B cell (primary cell): Measurements from ENCODE around the gene MRPS27. TPM values are rescaled to one million over a fixed set of nuclear protein-coding genes. Genes with fewer than 3 reads are reported as not detected.
A peak's percentile ranks its signal among the peaks of the same experiment; 100 is the strongest.

Source experiments
- ATAC-seq: fragments of 200-7000 bp; cut with Tn5 transposase; one replicate; pipeline ENCODE4 v1.10.0; 2021; ENCODE audit warnings: low read depth, mild to moderate bottlenecking, moderate number of reproducible peaks, moderate library complexity
- CTCF ChIA-PET: fragments of 350-600 bp; sonication (Branson Sonifier 250); formaldehyde crosslinking; loops from one replicate; lab custom pipeline; 2021; ENCODE audit warnings: antibody characterized with exemption, inconsistent platforms; lab: Charles Lee
- POLR2A ChIA-PET: fragments of 350-600 bp; sonication (Branson Sonifier 250); formaldehyde crosslinking; loops from one replicate; lab custom pipeline; 2021; ENCODE audit warnings: antibody characterized with exemption; lab: Charles Lee
- DNase-seq: peaks from one replicate; pipeline ENCODE4 v3.0.0; 2013
- H2AFZ ChIP-seq: 2 replicates; pipeline ENCODE4 v1.6.1; 2012; ENCODE audit warnings: mild to moderate bottlenecking, low read depth, low read length; ENCODE audit not compliant: insufficient read depth, poor library complexity, severe bottlenecking
- H3K27ac ChIP-seq, 2 donors: 1 replicate in 1 of 2; 2 replicates in 1 of 2; pipeline ENCODE4 v1.5.1; 2012 to 2013; ENCODE audit warnings: low read length in 2 of 2, mild to moderate bottlenecking in 2 of 2, moderate library complexity in 1 of 2
- H3K27me3 ChIP-seq, 4 experiments: fragments of 200-600 bp in 1 of 4; sonication (generic) in 1 of 4; replicated peaks in 1 of 4; 1 replicate in 2 of 4; 2 replicates in 2 of 4; pipeline versions ENCODE4 v1.6.1 to v1.7.0; 2013 to 2016; ENCODE audit warnings: low read length in 3 of 4, mild to moderate bottlenecking in 2 of 4, mixed read lengths in 1 of 4, moderate library complexity in 1 of 4; ENCODE audit not compliant: insufficient read depth in 4 of 4, control insufficient read depth in 3 of 4; ENCODE audit errors: control extremely low read depth in 1 of 4
- H3K36me3 ChIP-seq, 2 experiments: replicated peaks in 1 of 2; 1 replicate in 1 of 2; 2 replicates in 1 of 2; pipeline versions ENCODE4 v1.6.1 to v1.7.1; 2013; ENCODE audit warnings: low read length in 1 of 2; ENCODE audit not compliant: insufficient read depth in 2 of 2, control insufficient read depth in 1 of 2; ENCODE audit errors: control extremely low read depth in 1 of 2, extremely low read depth in 1 of 2
- H3K4me1 ChIP-seq, 2 donors: fragments of 200-600 bp in 1 of 2; sonication (generic) in 1 of 2; 1 replicate in 1 of 2; 2 replicates in 1 of 2; pipeline versions ENCODE4 v1.5.1 to v1.6.1; 2013 to 2017; ENCODE audit warnings: low read length in 2 of 2; ENCODE audit not compliant: control insufficient read depth in 2 of 2, insufficient read depth in 2 of 2
- H3K4me2 ChIP-seq: replicated peaks from 2 replicates; pipeline ENCODE3; 2012; ENCODE audit warnings: mild to moderate bottlenecking, low read depth, low read length; ENCODE audit not compliant: poor library complexity, severe bottlenecking
- H3K4me3 ChIP-seq, 5 experiments: fragments of 200-600 bp in 1 of 5; sonication (generic) in 1 of 5; 1 replicate in 3 of 5; 2 replicates in 2 of 5; pipeline versions ENCODE4 v1.5.1 to v1.7.0; 2011 to 2016; ENCODE audit warnings: low read length in 4 of 5, mild to moderate bottlenecking in 4 of 5, low read depth in 2 of 5, control low read depth in 1 of 5, moderate library complexity in 1 of 5; ENCODE audit not compliant: insufficient read depth in 1 of 5; ENCODE audit errors: control extremely low read depth in 1 of 5, extremely low read depth in 1 of 5
- H3K79me2 ChIP-seq: fragments of 200-600 bp; sonication (generic); one replicate; pipeline ENCODE4 v1.6.0; 2016; ENCODE audit warnings: low read length; ENCODE audit not compliant: control insufficient read depth, insufficient read depth
- H3K9ac ChIP-seq: fragments of 200-600 bp; sonication (generic); 2 replicates; pipeline ENCODE4 v1.6.1; 2017; ENCODE audit warnings: mild to moderate bottlenecking, low read length, moderate library complexity
- H3K9me3 ChIP-seq, 3 donors: one replicate each; pipeline versions ENCODE4 v1.6.1 to v1.7.1; 2013; ENCODE audit warnings: low read length in 2 of 3; ENCODE audit not compliant: control insufficient read depth in 2 of 3, insufficient read depth in 1 of 3; ENCODE audit errors: control extremely low read depth in 1 of 3
- H4K20me1 ChIP-seq: 2 replicates; pipeline ENCODE4 v1.6.0; 2012; ENCODE audit warnings: mild to moderate bottlenecking, low read length; ENCODE audit not compliant: insufficient read depth, control insufficient read depth, poor library complexity, severe bottlenecking
- H3K27ac Mint-ChIP-seq: one replicate; pipeline ENCODE4 v1.8.0; 2021; ENCODE audit warnings: mixed read lengths
- H3K27me3 Mint-ChIP-seq: one replicate; pipeline ENCODE4 v1.8.0; 2021; ENCODE audit warnings: mixed read lengths
- H3K4me1 Mint-ChIP-seq: one replicate; pipeline ENCODE4 v1.8.0; 2021; ENCODE audit warnings: mixed read lengths
- H3K4me3 Mint-ChIP-seq: one replicate; pipeline ENCODE4 v1.8.0; 2021; ENCODE audit warnings: mixed read lengths
- H3K9me3 Mint-ChIP-seq: one replicate; pipeline ENCODE4 v1.8.0; 2022; ENCODE audit warnings: mixed read lengths; ENCODE audit not compliant: insufficient read depth
- CTCF ChIP-seq: fragments of 200-600 bp; IDR thresholded peaks from one replicate; pipeline ENCODE4 v1.8.0; 2022; ENCODE audit warnings: antibody characterized with exemption, mild to moderate bottlenecking
- EZH2 ChIP-seq: IDR thresholded peaks from 2 replicates; pipeline ENCODE4 v1.6.1; 2012; ENCODE audit warnings: borderline replicate concordance, low read depth, mild to moderate bottlenecking, moderate library complexity, low read length; ENCODE audit not compliant: insufficient read depth, poor library complexity, severe bottlenecking
- WGBS: methylation state at CpG from one replicate; pipeline ENCODE4 v1.1.5; 2013; ENCODE audit warnings: missing lambda C conversion rate; ENCODE audit not compliant: insufficient coverage; 5-methylcytosine and 5-hydroxymethylcytosine counted together
- intact Hi-C: fragments of 100-400 bp; cut with micrococcal nuclease; formaldehyde crosslinking; loops from one replicate; pipeline ENCODE4 v1.10.0; 2022
- polyA plus RNA-seq: library from polyadenylated mRNA; depleted of rRNA; stranded (reverse); fragments of >200 nt; gene quantifications from 2 replicates; pipeline ENCODE4 v1.2.3, GENCODE V29; 2012
- total RNA-seq, 2 donors: library from RNA; stranded (reverse); fragments of 120-200 nt in 1 of 2; gene quantifications; 1 replicate in 1 of 2; 2 replicates in 1 of 2; pipeline versions ENCODE4 v1.2.3 to v1.2.4, GENCODE V29; 2013 to 2022

MRPS27 gene
- total and polyA plus RNA-seq, 2 donors (not counting 1 experiment from before 2014, with no cell fraction given): 33.4 to 58.3 TPM

- Histone ChIP-seq H3K27me3 (no peaks in the 10 kb centered on the region), H3K4me2 (no peak overlapping the region), H3K79me2 (peaks cover 4% of the 10 kb centered on the region), H3K4me3 (no peak overlapping the region), H3K9me3 (peaks cover 0 to 4% (median 2%) of the 10 kb centered on the region in 3 donors), H2AFZ (no peak overlapping the region), H3K36me3 (peaks cover 1 to 11% of the 10 kb centered on the region in 2 experiments), H3K27ac (no peak overlapping the region), H4K20me1 (no peaks in the 10 kb centered on the region), H3K4me1 (peaks cover 3 to 4% of the 10 kb centered on the region in 2 donors), H3K9ac (no peak overlapping the region)
- no peak for TF ChIP-seq EZH2
- no peak for TF ChIP-seq CTCF
- Mint-ChIP-seq H3K4me1 (peaks cover 18% of the 10 kb centered on the region), H3K9me3 (no peaks in the 10 kb centered on the region), H3K4me3 (no peak overlapping the region), H3K27me3 (no peaks in the 10 kb centered on the region), H3K27ac (no peak overlapping the region)
- WGBS: 100% methylated on average over 1 of the region's 1 CpG
- DNase-seq (no peak), ATAC-seq (no peak)
- CTCF ChIA-PET: interaction anchor here (1.3 kb wide), 1 partner anchor 9 kb away, joined by 4 read pairs; no protein-coding TSS in a partner anchor
- intact Hi-C loops: no loop called here
- POLR2A ChIA-PET: no interaction called here
Observed at GRCh38 chr5:72281430-72281763, 38.6 kb downstream of the MRPS27 start.

- Histone ChIP-seq H3K4me2 (no peak overlapping the region), H3K4me1 (peaks cover 3 to 4% of the 10 kb centered on the region in 2 donors), H2AFZ (no peak overlapping the region), H3K9ac (no peak overlapping the region), H3K9me3 (peaks cover 0 to 4% (median 2%) of the 10 kb centered on the region in 3 donors), H3K27ac (no peak overlapping the region), H3K36me3 (peaks cover 1 to 11% of the 10 kb centered on the region in 2 experiments), H3K79me2 (peaks cover 9% of the 10 kb centered on the region), H3K4me3 (no peak overlapping the region), H4K20me1 (no peaks in the 10 kb centered on the region), H3K27me3 (no peaks in the 10 kb centered on the region)
- intact Hi-C loops: no loop called here
- Mint-ChIP-seq H3K4me3 (no peak overlapping the region), H3K27me3 (no peaks in the 10 kb centered on the region), H3K27ac (no peak overlapping the region), H3K4me1 (peaks cover 13% of the 10 kb centered on the region), H3K9me3 (no peaks in the 10 kb centered on the region)
- ChIA-PET CTCF (interaction anchor here (1.0 to 1.8 kb wide), 3 partner anchors 8 to 28 kb away, joined by 3 to 7 read pairs (median 4); no protein-coding TSS in a partner anchor), POLR2A (no interaction called here)
- TF ChIP-seq CTCF (peak; percentile 19), EZH2 (no peak)
- ATAC-seq (no peak), DNase-seq (no peak)
- no CpG with 5 or more reads among the region's 2 CpGs for WGBS
Observed at GRCh38 chr5:72280581-72281069, 39.4 kb downstream of the MRPS27 start.
